ENCODE results near the gene RSAD2. TPM values are rescaled to one million over a fixed set of nuclear protein-coding genes. Genes with fewer than 3 reads are reported as not detected.

RSAD2 gene
- total RNA-seq, 2 experiments from 2014 or later = 9.1 to 9.9 TPM

GRCh38 chr2:6865346-6866274, 12.0 kb upstream of the RSAD2 start, which contains the start of gene CMPK2:
Gene CMPK2 (minus strand): TSS chr2:6865907. CDS start chr2:6865696, 211 bp downstream.
- Mint-ChIP-seq H3K27me3 (ENCODE audit: low read depth) (no peaks in the 10 kb centered on the region), H3K4me3 (peak within 1 kb of the TSS; percentile 89), H3K36me3 (ENCODE audit: low read depth) (peaks cover 23% of the 10 kb centered on the region), H3K9me3 (peaks cover 13% of the 10 kb centered on the region), H3K27ac (peak within 1 kb of the TSS; percentile 77), H3K4me1 (ENCODE audit: low read depth) (peaks cover 17% of the 10 kb centered on the region)
- peak; percentile 82 for DNase-seq
- CTCF ChIA-PET = interaction anchor here (0.5 to 5.8 kb wide), 18 partner anchors 9 to 1330 kb away, joined by 3 to 54 read pairs (median 6); partner anchors contain the start of gene RSAD2
- intact Hi-C loops (cut with micrococcal nuclease) = loop anchor here (1.0 to 5.0 kb wide), 4 partner anchors 12 to 83 kb away; partner anchors contain the start of gene RSAD2

GRCh38 chr2:6866275-6866671, 11.3 kb upstream of the RSAD2 start:
- H3K4me1 Mint-ChIP-seq (ENCODE audit: low read depth) = peaks cover 19% of the 10 kb centered on the region
- H3K9me3 Mint-ChIP-seq = peaks cover 7% of the 10 kb centered on the region
- intact Hi-C loops (cut with micrococcal nuclease) = loop anchor here (1.0 to 5.0 kb wide), 3 partner anchors 11 to 84 kb away; partner anchors contain the start of gene RSAD2
- CTCF ChIA-PET = interaction anchor here (0.5 to 5.8 kb wide), 19 partner anchors 8 to 183 kb away, joined by 3 to 54 read pairs (median 6); partner anchors contain the start of gene RSAD2
- H3K4me3 Mint-ChIP-seq = peak overlapping the region; percentile 89
- no peaks in the 10 kb centered on the region for H3K27me3 Mint-ChIP-seq (ENCODE audit: low read depth)
- H3K36me3 Mint-ChIP-seq (ENCODE audit: low read depth) = peaks cover 17% of the 10 kb centered on the region
- H3K27ac Mint-ChIP-seq = peak overlapping the region; percentile 77
- DNase-seq = peak; percentile 75

- Mint-ChIP-seq H3K4me3 (no peak overlapping the region), H3K27me3 (ENCODE audit: low read depth) (no peaks in the 10 kb centered on the region), H3K36me3 (ENCODE audit: low read depth) (peaks cover 10% of the 10 kb centered on the region), H3K9me3 (peaks cover under 1% of the 10 kb centered on the region), H3K27ac (no peak overlapping the region), H3K4me1 (ENCODE audit: low read depth) (peaks cover 21% of the 10 kb centered on the region)
- intact Hi-C loops (cut with micrococcal nuclease) = loop anchor here (1.0 to 5.0 kb wide), 3 partner anchors 10 to 85 kb away; partner anchors contain the start of gene RSAD2
- DNase-seq = no peak
- CTCF ChIA-PET = interaction anchor here (0.6 to 5.8 kb wide), 15 partner anchors 9 to 182 kb away, joined by 3 to 54 read pairs (median 6); partner anchors contain the start of gene RSAD2
These were observed 10.6 kb upstream of the RSAD2 start for GRCh38 chr2:6866982-6867381.

GRCh38 chr2:6872394-6872793, 5.2 kb upstream of the RSAD2 start:
- no peak for DNase-seq
- H3K4me3 Mint-ChIP-seq = peak overlapping the region; percentile 34
- CTCF ChIA-PET = interaction anchor here (0.9 to 2.3 kb wide), 3 partner anchors 24 to 172 kb away, joined by 3 to 13 read pairs (median 3); no protein-coding TSS in a partner anchor
- no peaks in the 10 kb centered on the region for H3K27me3 Mint-ChIP-seq (ENCODE audit: low read depth)
- peak overlapping the region; percentile 37 for H3K27ac Mint-ChIP-seq
- H3K9me3 Mint-ChIP-seq = peaks cover 5% of the 10 kb centered on the region
- H3K4me1 Mint-ChIP-seq (ENCODE audit: low read depth) = peaks cover 39% of the 10 kb centered on the region
- H3K36me3 Mint-ChIP-seq (ENCODE audit: low read depth) = peaks cover 4% of the 10 kb centered on the region
- intact Hi-C loops (cut with micrococcal nuclease) = loop anchor here (10.0 kb wide), 1 partner anchor 1672 kb away; no protein-coding TSS in a partner anchor

- H3K27ac Mint-ChIP-seq = no peak overlapping the region
- H3K27me3 Mint-ChIP-seq (ENCODE audit: low read depth) = no peaks in the 10 kb centered on the region
- CTCF ChIA-PET = interaction anchor here (1.0 kb wide), 1 partner anchor 8 kb away, joined by 3 read pairs; the partner anchor contains the start of gene CMPK2
- no peak for DNase-seq
- intact Hi-C loops (cut with micrococcal nuclease) = loop anchor here (10.0 kb wide), 1 partner anchor 1671 kb away; no protein-coding TSS in a partner anchor
- H3K9me3 Mint-ChIP-seq = peaks cover 5% of the 10 kb centered on the region
- H3K36me3 Mint-ChIP-seq (ENCODE audit: low read depth) = peaks cover 4% of the 10 kb centered on the region
- peaks cover 53% of the 10 kb centered on the region for H3K4me1 Mint-ChIP-seq (ENCODE audit: low read depth)
- no peak overlapping the region for H3K4me3 Mint-ChIP-seq
These were observed 3.5 kb upstream of the RSAD2 start for GRCh38 chr2:6874032-6874431.

GRCh38 chr2:6876309-6876708, 1.3 kb upstream of the RSAD2 start:
- H3K4me3 Mint-ChIP-seq = no peak overlapping the region
- H3K27ac Mint-ChIP-seq = no peak overlapping the region
- H3K36me3 Mint-ChIP-seq (ENCODE audit: low read depth) = peaks cover 4% of the 10 kb centered on the region
- H3K27me3 Mint-ChIP-seq (ENCODE audit: low read depth) = no peaks in the 10 kb centered on the region
- intact Hi-C loops (cut with micrococcal nuclease) = loop anchor here (5.0 to 10.0 kb wide), 2 partner anchors 316 to 1668 kb away; no protein-coding TSS in a partner anchor
- H3K9me3 Mint-ChIP-seq = peaks cover 5% of the 10 kb centered on the region
- CTCF ChIA-PET = interaction anchor here (0.8 to 5.3 kb wide), 4 partner anchors 10 to 38 kb away, joined by 4 to 54 read pairs (median 22); partner anchors contain the start of gene CMPK2
- DNase-seq = no peak
- peaks cover 68% of the 10 kb centered on the region for H3K4me1 Mint-ChIP-seq (ENCODE audit: low read depth)

GRCh38 chr2:6878549-6878948, 972 bp downstream of the RSAD2 start:
- CTCF ChIA-PET = interaction anchor here (1.1 to 5.3 kb wide), 9 partner anchors 12 to 53 kb away, joined by 3 to 54 read pairs (median 5); partner anchors contain the start of gene CMPK2
- intact Hi-C loops (cut with micrococcal nuclease) = loop anchor here (5.0 to 10.0 kb wide), 2 partner anchors 314 to 1666 kb away; no protein-coding TSS in a partner anchor
- peaks cover 58% of the 10 kb centered on the region for H3K4me1 Mint-ChIP-seq (ENCODE audit: low read depth)

GRCh38 chr2:6879011-6879410, 1.4 kb downstream of the RSAD2 start:
- no peak overlapping the region for H3K27ac Mint-ChIP-seq
- H3K9me3 Mint-ChIP-seq = peaks cover 2% of the 10 kb centered on the region
- peaks cover 55% of the 10 kb centered on the region for H3K4me1 Mint-ChIP-seq (ENCODE audit: low read depth)
- intact Hi-C loops (cut with micrococcal nuclease) = loop anchor here (5.0 to 10.0 kb wide), 2 partner anchors 313 to 1666 kb away; no protein-coding TSS in a partner anchor
- H3K27me3 Mint-ChIP-seq (ENCODE audit: low read depth) = no peaks in the 10 kb centered on the region
- H3K4me3 Mint-ChIP-seq = peak overlapping the region; percentile 49
- CTCF ChIA-PET = interaction anchor here (0.6 to 5.3 kb wide), 6 partner anchors 12 to 106 kb away, joined by 4 to 54 read pairs (median 8); partner anchors contain the start of gene CMPK2
- H3K36me3 Mint-ChIP-seq (ENCODE audit: low read depth) = peaks cover 4% of the 10 kb centered on the region
- DNase-seq = no peak

More at GRCh38 chr2:6878549-6878948, 972 bp downstream of the RSAD2 start:
- no peak for DNase-seq
- H3K27ac Mint-ChIP-seq = no peak overlapping the region
- H3K36me3 Mint-ChIP-seq (ENCODE audit: low read depth) = peaks cover 6% of the 10 kb centered on the region
- peaks cover 5% of the 10 kb centered on the region for H3K9me3 Mint-ChIP-seq
- H3K27me3 Mint-ChIP-seq (ENCODE audit: low read depth) = no peaks in the 10 kb centered on the region
- H3K4me3 Mint-ChIP-seq = peak overlapping the region; percentile 49

- peak; percentile 33 for DNase-seq
- CTCF ChIA-PET = interaction anchor here (1.0 to 5.3 kb wide), 6 partner anchors 14 to 161 kb away, joined by 3 to 54 read pairs (median 4); partner anchors contain the start of genes CMPK2 and RNF144A
- Mint-ChIP-seq H3K27ac (peak overlapping the region; percentile 72), H3K4me1 (ENCODE audit: low read depth) (peaks cover 49% of the 10 kb centered on the region), H3K4me3 (peak overlapping the region; percentile 57), H3K9me3 (no peaks in the 10 kb centered on the region), H3K36me3 (ENCODE audit: low read depth) (peaks cover 5% of the 10 kb centered on the region), H3K27me3 (ENCODE audit: low read depth) (no peaks in the 10 kb centered on the region)
- intact Hi-C loops (cut with micrococcal nuclease) = no loop called here
These were observed 2.7 kb downstream of the RSAD2 start for GRCh38 chr2:6880200-6880733.

- H3K27me3 Mint-ChIP-seq (ENCODE audit: low read depth) = no peaks in the 10 kb centered on the region
- DNase-seq = no peak
- H3K4me1 Mint-ChIP-seq (ENCODE audit: low read depth) = peaks cover 45% of the 10 kb centered on the region
- intact Hi-C loops (cut with micrococcal nuclease) = no loop called here
- CTCF ChIA-PET = interaction anchor here (1.3 to 5.3 kb wide), 3 partner anchors 14 to 160 kb away, joined by 3 to 54 read pairs (median 4); partner anchors contain the start of genes CMPK2 and RNF144A
- H3K36me3 Mint-ChIP-seq (ENCODE audit: low read depth) = peaks cover 5% of the 10 kb centered on the region
- H3K4me3 Mint-ChIP-seq = no peak overlapping the region
- H3K9me3 Mint-ChIP-seq = no peaks in the 10 kb centered on the region
- peak overlapping the region; percentile 48 for H3K27ac Mint-ChIP-seq
These were observed 3.5 kb downstream of the RSAD2 start for GRCh38 chr2:6881046-6881445.

- CTCF ChIA-PET = interaction anchor here (0.6 to 5.3 kb wide), 4 partner anchors 15 to 1408 kb away, joined by 3 to 54 read pairs (median 4); partner anchors contain the start of genes CMPK2 and RNF144A
- intact Hi-C loops (cut with micrococcal nuclease) = no loop called here
- Mint-ChIP-seq H3K4me1 (ENCODE audit: low read depth) (peaks cover 45% of the 10 kb centered on the region), H3K27me3 (ENCODE audit: low read depth) (no peaks in the 10 kb centered on the region), H3K9me3 (no peaks in the 10 kb centered on the region), H3K36me3 (ENCODE audit: low read depth) (peaks cover 5% of the 10 kb centered on the region), H3K4me3 (no peak overlapping the region), H3K27ac (no peak overlapping the region)
- DNase-seq = no peak
These were observed 3.9 kb downstream of the RSAD2 start for GRCh38 chr2:6881516-6881915.
